Measurements from ENCODE around the gene SPRYD4.

The SPRYD4 gene

DNA sequence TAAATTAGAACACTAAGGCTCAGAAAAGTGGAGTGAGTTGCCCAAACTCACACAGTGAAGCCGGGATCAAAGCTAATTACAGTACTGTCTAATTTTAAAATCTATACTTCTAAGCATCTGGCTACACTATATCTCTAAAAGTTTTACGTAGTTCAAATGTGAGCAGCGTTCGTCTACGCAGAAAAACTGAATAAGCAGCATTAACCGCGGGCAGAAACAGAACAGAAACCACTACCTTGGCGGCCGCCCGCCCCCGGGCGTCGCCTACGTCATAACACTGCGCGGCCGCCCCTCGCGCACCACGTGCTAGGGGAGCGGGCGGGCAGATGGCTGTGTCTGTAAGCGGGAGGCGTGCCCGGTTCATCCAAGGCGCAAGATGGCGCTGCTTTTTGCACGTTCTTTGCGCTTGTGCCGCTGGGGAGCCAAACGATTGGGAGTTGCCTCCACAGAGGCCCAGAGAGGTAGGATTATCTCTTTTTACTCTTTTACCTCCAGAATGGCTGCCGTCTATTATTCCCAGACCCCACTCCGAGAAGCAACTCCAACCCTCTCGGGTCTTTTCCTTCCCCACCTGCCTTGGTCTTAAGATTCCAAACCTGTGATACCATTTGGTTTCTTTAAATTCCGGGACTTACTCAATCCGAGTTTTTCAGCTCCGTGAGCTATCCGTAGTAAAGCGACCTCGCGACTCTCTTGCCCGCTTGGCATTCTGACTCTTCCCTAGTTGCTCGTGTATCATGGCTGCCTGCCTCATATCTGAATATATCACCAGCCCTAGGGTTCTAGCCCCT, at the start of gene SPRYD4:
SPRYD4 (plus strand) TSS at position 363 of the 791 bp plus-strand sequence; CDS start at position 377, 14 bp downstream.
- H3K4me3 ChIP-seq (ENCODE audit: low read depth, low read length), result peak within 1 kb of the TSS; percentile 90
- TF ChIP-seq, protein P1, sequence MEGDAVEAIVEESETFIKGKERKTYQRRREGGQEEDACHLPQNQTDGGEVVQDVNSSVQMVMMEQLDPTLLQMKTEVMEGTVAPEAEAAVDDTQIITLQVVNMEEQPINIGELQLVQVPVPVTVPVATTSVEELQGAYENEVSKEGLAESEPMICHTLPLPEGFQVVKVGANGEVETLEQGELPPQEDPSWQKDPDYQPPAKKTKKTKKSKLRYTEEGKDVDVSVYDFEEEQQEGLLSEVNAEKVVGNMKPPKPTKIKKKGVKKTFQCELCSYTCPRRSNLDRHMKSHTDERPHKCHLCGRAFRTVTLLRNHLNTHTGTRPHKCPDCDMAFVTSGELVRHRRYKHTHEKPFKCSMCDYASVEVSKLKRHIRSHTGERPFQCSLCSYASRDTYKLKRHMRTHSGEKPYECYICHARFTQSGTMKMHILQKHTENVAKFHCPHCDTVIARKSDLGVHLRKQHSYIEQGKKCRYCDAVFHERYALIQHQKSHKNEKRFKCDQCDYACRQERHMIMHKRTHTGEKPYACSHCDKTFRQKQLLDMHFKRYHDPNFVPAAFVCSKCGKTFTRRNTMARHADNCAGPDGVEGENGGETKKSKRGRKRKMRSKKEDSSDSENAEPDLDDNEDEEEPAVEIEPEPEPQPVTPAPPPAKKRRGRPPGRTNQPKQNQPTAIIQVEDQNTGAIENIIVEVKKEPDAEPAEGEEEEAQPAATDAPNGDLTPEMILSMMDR (IDR thresholded peaks at IDR 0.05; ENCODE audit: low read depth, low read length, missing control alignments), result peak; percentile 27
- peak; percentile 86 for DNase-seq (ENCODE audit: low read depth)

DNA sequence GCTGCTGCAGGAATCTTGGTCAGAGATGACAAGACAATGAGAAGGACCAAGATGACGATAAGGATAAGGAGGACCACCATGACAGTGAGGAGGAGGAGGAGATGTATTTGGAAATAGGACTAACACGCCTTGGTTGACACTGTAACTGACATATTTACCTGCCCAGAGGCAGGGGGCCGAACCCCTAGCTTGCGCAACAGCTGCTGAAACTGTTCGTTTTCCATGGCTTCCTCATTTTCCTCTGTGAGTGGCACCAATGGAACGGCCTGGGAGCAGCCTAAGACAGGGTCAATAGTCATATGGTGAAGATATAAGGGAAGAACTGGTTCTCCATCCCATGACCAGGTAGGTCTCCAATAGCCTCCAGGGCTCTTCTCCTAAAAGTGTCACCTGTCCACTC, 48.0 kb upstream of the SPRYD4 start:
- TF ChIP-seq, protein P1 (IDR thresholded peaks at IDR 0.05; ENCODE audit: low read depth, low read length, missing control alignments), result no peak
- H3K4me3 ChIP-seq (ENCODE audit: low read depth, low read length), result no peak overlapping the region
- no peak for DNase-seq (ENCODE audit: low read depth)

DNA sequence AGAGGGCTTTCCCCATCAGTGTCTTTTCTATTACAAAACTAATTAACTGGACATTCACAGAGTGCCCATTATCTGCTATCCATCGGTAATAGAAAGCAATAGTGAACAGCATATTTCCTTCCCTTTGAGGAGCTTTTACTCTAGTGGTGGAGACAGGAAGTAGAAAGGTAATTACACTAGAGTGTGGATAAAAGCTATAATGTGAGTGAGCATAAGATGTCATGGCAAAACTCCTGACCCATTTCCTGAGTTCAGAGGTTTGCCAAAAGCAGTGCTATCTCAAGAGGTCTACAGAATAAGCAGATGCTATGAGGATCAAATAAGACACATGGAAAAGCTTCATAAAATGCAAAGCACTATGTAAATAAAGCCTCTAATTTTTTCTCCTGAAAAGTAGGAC, 43.2 kb upstream of the SPRYD4 start:
- TF ChIP-seq, protein P1 (IDR thresholded peaks at IDR 0.05; ENCODE audit: low read depth, low read length, missing control alignments), result no peak
- no peak for DNase-seq (ENCODE audit: low read depth)

DNA sequence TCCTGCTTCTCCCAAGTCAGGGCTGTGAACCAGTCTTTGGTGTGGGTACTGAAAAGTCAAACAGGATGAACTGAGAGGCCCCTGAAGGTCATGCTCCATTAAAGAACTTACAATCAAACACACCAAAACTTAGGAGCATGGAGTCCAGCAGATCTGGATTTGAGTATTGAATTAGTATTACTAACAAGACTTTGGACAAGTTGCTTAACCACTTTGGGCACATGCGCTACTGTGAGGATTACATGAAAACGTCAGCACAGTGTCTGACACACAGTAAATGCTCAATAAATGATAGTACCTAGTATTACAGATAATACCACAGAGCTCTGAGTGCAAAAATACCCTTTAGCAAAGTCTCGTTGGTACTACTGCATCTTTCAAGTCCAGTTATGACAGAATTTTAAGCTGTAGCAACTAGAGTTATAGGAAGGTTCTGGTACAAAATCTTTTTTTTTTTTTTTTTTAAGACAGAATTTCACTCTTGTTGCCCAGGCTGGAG, 42.4 kb upstream of the SPRYD4 start:
- H3K4me3 ChIP-seq (ENCODE audit: low read depth, low read length), result no peak overlapping the region
- TF ChIP-seq, protein P1 (IDR thresholded peaks at IDR 0.05; ENCODE audit: low read depth, low read length, missing control alignments), result no peak
- DNase-seq (ENCODE audit: low read depth), result no peak

More for the DNA sequence above, 43.2 kb upstream of the SPRYD4 start:
- H3K4me3 ChIP-seq (ENCODE audit: low read depth, low read length), result no peak overlapping the region

- TF ChIP-seq, protein P1 (IDR thresholded peaks at IDR 0.05; ENCODE audit: low read depth, low read length, missing control alignments), result no peak
- no peak overlapping the region for H3K4me3 ChIP-seq (ENCODE audit: low read depth, low read length)
- no peak for DNase-seq (ENCODE audit: low read depth)
Observed at GRCh38 chr12:56431288-56431687, 37.1 kb upstream of the SPRYD4 start.

DNA sequence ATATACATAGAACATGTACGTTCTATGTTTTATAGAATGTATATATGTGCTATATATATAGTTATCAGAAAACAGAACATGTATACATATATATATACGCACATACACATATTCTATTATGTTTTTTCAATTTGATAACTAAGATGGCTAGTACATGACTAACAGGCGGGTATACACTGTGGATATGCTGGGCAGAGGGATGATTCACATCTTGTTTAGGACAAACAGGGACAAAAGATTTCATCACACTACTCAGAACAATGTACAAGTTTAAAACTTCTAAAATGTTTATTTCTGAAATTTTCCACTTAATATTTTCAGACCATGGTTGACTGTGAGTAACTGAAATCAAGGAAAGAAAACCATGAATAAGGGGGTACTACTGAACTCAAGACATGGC, 36.5 kb upstream of the SPRYD4 start:
- TF ChIP-seq, protein P1 (IDR thresholded peaks at IDR 0.05; ENCODE audit: low read depth, low read length, missing control alignments), result no peak
- no peak for DNase-seq (ENCODE audit: low read depth)

More for the DNA sequence above, 36.5 kb upstream of the SPRYD4 start:
- H3K4me3 ChIP-seq (ENCODE audit: low read depth, low read length), result no peak overlapping the region

All from GM12864 (cell line).